ENCODE data around the gene NAP1L1.
A peak's percentile ranks its signal among the peaks of the same experiment; 100 is the strongest.

Gene NAP1L1

DNA sequence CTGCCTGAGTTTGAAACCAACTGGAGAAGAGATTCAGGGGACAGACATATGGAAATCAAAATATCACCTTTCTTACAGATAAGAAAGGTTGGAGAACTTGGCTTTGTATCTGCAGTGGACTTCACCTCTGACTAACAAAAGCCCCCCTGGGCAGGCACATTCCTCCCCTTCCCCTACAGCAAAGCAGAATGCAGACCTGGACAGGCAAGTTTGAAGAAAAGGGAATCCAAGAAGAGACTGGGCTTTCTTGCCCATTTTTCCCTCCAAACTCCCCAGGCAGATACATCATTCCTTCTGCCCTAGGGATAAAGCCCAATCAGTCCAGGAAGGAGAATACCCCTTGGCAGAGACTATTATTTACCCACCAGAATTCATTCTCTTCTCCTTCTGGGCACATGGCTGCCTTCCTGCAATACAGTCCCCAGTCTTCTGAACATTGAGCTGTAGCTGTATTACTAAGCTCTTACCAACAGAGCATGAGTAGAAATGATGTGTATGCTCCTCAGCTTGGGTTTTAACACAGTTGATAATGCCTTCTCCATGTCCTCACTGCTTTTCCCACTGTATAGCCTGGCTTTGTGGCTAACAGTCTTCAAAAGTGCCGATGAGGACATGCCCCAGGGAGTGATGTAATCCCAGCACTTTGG, 17.4 kb upstream of the NAP1L1 start:
- no peak overlapping the region; the same call in none of the 2 replicates for H3K27ac ChIP-seq

DNA sequence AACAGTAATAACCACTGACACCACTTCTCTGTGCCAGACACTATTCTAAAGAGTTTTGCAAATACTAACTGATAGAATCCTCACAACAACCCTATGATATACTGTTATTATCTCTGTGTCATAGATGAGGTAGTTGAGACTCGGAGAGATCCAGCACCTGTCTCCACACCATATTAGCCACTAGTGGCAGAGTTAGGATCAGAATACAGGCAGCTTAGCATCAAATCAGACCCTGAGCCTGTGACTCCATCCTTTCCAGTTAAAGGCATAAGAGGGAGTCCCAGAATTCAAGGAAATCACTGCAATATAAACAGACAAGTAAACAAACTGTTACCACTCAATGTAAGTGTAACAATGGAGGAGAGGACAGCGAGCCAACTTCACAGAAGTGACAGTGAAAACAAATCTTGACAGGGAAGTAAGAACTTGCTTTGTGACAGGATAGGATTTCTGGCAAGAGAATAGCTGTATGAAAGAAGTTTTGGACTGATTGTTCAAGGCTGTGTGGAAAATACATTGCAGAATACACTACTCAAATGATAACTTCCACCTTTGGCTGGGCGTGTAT, 11.7 kb upstream of the NAP1L1 start:
- no peak for TF ChIP-seq ZFX (IDR thresholded peaks at IDR 0.05)
- TF ChIP-seq, protein P1, sequence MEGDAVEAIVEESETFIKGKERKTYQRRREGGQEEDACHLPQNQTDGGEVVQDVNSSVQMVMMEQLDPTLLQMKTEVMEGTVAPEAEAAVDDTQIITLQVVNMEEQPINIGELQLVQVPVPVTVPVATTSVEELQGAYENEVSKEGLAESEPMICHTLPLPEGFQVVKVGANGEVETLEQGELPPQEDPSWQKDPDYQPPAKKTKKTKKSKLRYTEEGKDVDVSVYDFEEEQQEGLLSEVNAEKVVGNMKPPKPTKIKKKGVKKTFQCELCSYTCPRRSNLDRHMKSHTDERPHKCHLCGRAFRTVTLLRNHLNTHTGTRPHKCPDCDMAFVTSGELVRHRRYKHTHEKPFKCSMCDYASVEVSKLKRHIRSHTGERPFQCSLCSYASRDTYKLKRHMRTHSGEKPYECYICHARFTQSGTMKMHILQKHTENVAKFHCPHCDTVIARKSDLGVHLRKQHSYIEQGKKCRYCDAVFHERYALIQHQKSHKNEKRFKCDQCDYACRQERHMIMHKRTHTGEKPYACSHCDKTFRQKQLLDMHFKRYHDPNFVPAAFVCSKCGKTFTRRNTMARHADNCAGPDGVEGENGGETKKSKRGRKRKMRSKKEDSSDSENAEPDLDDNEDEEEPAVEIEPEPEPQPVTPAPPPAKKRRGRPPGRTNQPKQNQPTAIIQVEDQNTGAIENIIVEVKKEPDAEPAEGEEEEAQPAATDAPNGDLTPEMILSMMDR (conservative IDR thresholded peaks at IDR 0.05) = no peak
- peak overlapping the region; percentile 83 for H3K27ac ChIP-seq

More for the DNA sequence above, 17.4 kb upstream of the NAP1L1 start:
- TF ChIP-seq, protein P1 (conservative IDR thresholded peaks at IDR 0.05) = no peak
- TF ChIP-seq ZFX (IDR thresholded peaks at IDR 0.05) = no peak

DNA sequence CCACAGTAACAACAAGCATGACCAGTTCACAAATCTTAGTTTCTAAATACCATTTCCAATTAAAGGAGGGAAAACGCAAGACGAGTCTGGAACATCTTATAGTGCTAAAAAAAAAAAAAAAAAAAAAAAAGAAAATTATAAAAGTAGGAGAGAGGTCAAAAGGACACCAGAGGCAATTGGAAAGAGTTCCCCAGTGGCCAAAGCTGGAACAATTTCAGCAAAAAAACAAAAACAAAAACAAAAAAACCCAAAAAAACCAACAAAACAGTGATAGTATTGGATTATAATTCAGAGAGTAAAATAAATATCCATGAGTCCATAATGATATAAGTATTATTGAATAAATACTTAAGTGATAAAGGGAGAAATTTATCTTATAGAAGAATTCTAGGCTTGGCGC, 10.3 kb upstream of the NAP1L1 start:
- TF ChIP-seq, protein P1 (conservative IDR thresholded peaks at IDR 0.05) = no peak; the same call in 1 of the 2 replicates
- TF ChIP-seq ZFX (IDR thresholded peaks at IDR 0.05) = no peak
- H3K27ac ChIP-seq = peak overlapping the region; percentile 17; the same call in 1 of the 2 replicates

DNA sequence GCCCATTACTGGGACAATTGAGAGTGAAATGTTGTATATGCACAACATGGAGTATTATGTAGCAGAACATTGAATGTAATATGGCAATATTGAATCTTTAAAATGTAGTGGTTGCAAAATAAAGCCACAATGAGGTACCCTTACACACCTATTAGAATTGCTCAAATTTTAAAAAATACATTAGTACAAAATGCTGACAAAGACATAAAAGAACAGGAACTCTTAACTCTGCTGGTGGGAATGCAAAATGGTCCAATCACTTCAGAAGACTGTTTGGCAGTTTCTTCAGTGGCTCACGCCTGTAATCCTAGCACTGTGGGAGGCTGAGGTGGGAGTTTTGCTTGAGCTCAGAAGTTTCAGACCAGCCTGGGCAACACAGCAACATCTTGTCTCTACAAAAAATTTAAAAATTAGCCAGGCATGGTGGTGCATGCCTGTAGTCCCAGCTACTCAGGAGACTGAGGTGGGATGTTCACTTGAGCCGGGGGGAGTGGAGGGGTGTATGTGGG, 6.8 kb upstream of the NAP1L1 start:
- no peak for TF ChIP-seq ZFX (IDR thresholded peaks at IDR 0.05)
- TF ChIP-seq, protein P1 (conservative IDR thresholded peaks at IDR 0.05) = no peak
- peak overlapping the region; percentile 70 for H3K27ac ChIP-seq

DNA sequence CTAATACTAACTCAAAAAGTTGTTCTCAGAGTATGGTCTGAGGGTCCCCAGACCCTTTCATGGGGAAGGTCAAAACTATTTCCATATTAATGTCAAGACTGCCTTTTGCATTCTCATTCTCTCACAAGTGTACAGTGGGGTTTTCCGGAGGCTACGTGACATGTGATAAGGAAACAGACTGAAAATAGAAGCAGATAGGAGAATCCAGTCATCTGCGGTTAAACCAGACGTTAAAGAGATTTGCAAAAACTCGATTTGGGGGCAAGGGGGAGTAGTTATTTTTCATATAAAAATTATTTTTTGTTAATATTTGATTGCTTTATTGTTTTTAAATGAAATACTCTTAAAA, 1.0 kb upstream of the NAP1L1 start:
- TF ChIP-seq, protein P1 (conservative IDR thresholded peaks at IDR 0.05) = no peak
- TF ChIP-seq ZFX (IDR thresholded peaks at IDR 0.05) = no peak
- peak overlapping the region; percentile 98 for H3K27ac ChIP-seq

DNA sequence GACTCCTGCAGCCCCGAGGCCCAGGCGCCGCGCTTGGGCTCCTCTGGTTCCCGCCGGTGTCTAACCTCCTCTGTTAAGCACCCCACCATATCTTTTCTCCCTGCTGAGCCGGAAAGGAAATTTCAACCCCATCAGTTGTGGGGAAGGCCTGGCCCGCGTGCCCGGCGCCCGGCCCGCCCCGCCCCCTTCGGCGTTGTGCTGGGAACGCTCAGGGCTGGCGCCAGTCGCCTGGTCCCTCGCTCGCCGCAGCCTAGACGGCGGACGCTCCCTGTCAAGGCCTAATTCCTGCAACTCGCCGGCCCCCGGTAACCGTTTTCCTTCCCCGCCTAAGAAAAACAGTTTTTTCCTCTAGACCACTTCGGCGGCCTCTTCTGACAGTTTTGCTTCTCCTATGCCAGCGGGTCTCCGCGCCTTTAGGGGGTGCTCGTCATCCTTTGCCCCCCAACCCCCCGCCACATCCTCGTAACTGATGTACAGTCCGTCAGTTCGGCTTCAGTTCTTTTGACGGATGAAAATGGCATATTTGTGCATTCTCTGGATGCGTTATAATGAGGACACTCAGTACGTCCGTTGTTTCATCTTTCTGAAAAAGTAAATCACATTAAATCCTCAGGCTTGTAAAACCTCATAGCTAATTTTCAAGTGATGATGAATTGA, 506 bp upstream of the NAP1L1 start:
- TF ChIP-seq ZFX (IDR thresholded peaks at IDR 0.05) = no peak
- H3K27ac ChIP-seq = peak overlapping the region; percentile 98

DNA sequence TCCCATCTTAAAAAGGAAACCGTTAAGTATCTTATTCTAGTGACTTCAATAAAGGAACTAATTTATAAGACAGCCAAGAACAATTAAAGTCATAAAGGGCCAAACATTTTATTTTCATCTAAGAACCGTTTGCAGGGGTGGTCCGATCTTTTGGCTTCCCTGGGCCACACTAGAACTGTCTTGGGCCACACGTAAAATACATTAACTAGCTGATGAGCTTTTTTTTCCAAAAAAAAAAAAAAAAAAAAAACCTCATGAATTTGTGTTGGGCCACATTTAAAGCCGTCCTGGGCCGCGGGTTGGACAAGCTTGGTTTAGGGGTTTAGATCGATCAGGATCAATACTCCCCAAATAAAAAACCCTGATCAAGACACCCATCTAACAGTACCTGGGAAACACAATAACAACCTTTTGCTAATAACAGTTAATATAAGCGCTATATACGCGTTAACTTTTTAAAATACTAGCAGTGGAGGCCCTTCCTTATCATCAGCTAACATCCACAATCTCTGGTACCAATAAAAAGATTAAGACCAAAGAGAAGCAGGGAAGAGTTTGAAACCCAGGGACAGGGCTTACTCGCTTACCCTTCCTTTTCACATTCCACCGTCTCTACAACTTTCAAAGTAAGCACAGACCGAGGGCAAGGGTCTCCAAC, 1.1 kb downstream of the NAP1L1 start:
- TF ChIP-seq ZFX (IDR thresholded peaks at IDR 0.05) = no peak
- TF ChIP-seq, protein P1 (conservative IDR thresholded peaks at IDR 0.05) = no peak
- peak overlapping the region; percentile 98 for H3K27ac ChIP-seq

Data from C4-2B (cell line).